Thyroid gland (tissue), 4 donors: ENCODE results near the gene C2CD3. TPM values are rescaled to one million over a fixed set of nuclear protein-coding genes. Genes with fewer than 3 reads are reported as not detected.

Experiments
- DNase-seq, 2 donors: peaks; one replicate each; pipeline ENCODE4 v3.0.0-alpha.2; 2019
- H3K27ac ChIP-seq, 3 donors: fragments of 200-600 bp; sonication (generic); 1 replicate in 2 of 3; 2 replicates in 1 of 3; pipeline ENCODE4 v1.5.1; 2016 to 2019; ENCODE audit warnings: mild to moderate bottlenecking in 1 of 3, moderate library complexity in 1 of 3
- H3K27me3 ChIP-seq: fragments of 200-600 bp; sonication (generic); one replicate; pipeline ENCODE4 v1.5.1; 2019
- H3K36me3 ChIP-seq, 2 donors: fragments of 200-600 bp; sonication (generic); one replicate each; pipeline ENCODE4 v1.5.1; 2016 to 2019
- H3K4me1 ChIP-seq, 2 donors: fragments of 200-600 bp; sonication (generic); one replicate each; pipeline ENCODE4 v1.5.1; 2017 to 2019
- H3K4me3 ChIP-seq, 3 donors: fragments of 200-600 bp; sonication (generic); replicated peaks in 1 of 3; 1 replicate in 2 of 3; 2 replicates in 1 of 3; pipeline ENCODE4 v1.5.1; 2016; ENCODE audit warnings: mild to moderate bottlenecking in 1 of 3
- H3K9me3 ChIP-seq: fragments of 200-600 bp; sonication (generic); one replicate; pipeline ENCODE4 v1.5.1; 2017
- POLR2A ChIP-seq, 2 donors: fragments of 450-650 bp; IDR thresholded peaks; one replicate each; pipeline ENCODE4 v1.6.1; 2017; ENCODE audit warnings: antibody characterized with exemption in 2 of 2, mild to moderate bottlenecking in 2 of 2, moderate library complexity in 1 of 2
- WGBS, 2 donors: methylation state at CpG; one replicate each; pipeline ENCODE4 v1.1.5; 2017; 5-methylcytosine and 5-hydroxymethylcytosine counted together
- intact Hi-C: fragments of 100-400 bp; cut with DNase I; formaldehyde crosslinking; loops from one replicate; pipeline ENCODE4 v1.15.1; 2023
- total RNA-seq, 4 donors: library from RNA; depleted of rRNA; stranded (reverse); fragments of >200 nt; gene quantifications; one replicate each; pipeline ENCODE4 v1.2.3, GENCODE V29; 2016
- TF ChIP-seq, protein P1 (sequence below), 6 experiments: fragments of 200-600 bp in 3 of 6; fragments of 450-650 bp in 3 of 6; sonication (generic) in 3 of 6; IDR thresholded peaks; one replicate each; pipeline ENCODE4 v1.5.1; 2016 to 2019; ENCODE audit warnings: antibody characterized with exemption in 6 of 6, mild to moderate bottlenecking in 2 of 6, inconsistent platforms in 1 of 6, moderate library complexity in 1 of 6

Gene C2CD3
- total RNA-seq, 4 donors from 2014 or later = 37.8 to 85.8 (median 40.7) TPM

DNA sequence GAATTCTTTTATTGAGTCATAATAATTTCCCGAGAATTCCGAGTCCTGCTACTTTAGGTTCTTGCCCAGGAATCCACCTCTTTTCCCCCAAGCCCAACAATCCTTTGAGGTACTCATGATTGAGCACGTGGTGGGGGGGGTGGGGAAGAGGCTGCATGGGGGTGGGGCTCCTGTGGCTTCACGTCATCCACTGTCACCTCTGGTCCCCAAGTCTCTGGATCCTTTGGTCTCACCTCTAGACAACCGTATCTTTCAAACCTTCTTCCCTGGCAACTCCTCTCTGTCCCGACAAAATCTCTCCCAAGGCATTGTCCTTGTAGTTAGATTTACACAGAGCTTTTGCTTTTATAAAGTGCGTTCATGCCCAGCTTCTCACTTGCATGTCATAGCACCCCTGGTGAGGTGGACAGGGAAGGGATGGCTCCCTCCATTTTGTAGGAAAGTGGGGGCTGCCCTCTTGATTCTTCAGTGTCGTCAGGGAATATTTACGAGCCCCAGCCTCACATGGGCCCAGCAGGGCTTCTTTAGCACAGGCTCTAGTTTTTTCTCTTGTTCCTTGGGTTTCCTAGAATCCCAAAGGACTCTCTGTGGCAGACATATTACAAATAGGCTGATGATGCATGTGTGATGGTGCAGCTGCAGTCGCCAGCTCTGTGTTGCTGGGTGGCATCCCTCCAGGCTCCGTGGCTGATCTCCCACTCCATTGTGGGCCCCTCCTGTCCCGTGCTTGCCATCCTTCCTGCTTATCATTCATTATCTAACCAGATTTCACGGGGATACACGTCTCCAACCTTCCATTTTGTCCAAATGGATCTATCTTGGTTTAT is 170.3 kb downstream of the C2CD3 start:
- Histone ChIP-seq H3K4me1 (peaks cover 0 to 4% of the 10 kb centered on the region in 2 donors), H3K9me3 (no peaks in the 10 kb centered on the region), H3K4me3 (no peak overlapping the region), H3K27ac (no peak overlapping the region), H3K36me3 (peaks cover 7 to 8% of the 10 kb centered on the region in 2 donors), H3K27me3 (no peaks in the 10 kb centered on the region)
- DNase-seq = no peak
- WGBS, 2 donors = 89 to 92% methylated on average over 14 of the region's 14 CpGs
- TF ChIP-seq, protein P1, sequence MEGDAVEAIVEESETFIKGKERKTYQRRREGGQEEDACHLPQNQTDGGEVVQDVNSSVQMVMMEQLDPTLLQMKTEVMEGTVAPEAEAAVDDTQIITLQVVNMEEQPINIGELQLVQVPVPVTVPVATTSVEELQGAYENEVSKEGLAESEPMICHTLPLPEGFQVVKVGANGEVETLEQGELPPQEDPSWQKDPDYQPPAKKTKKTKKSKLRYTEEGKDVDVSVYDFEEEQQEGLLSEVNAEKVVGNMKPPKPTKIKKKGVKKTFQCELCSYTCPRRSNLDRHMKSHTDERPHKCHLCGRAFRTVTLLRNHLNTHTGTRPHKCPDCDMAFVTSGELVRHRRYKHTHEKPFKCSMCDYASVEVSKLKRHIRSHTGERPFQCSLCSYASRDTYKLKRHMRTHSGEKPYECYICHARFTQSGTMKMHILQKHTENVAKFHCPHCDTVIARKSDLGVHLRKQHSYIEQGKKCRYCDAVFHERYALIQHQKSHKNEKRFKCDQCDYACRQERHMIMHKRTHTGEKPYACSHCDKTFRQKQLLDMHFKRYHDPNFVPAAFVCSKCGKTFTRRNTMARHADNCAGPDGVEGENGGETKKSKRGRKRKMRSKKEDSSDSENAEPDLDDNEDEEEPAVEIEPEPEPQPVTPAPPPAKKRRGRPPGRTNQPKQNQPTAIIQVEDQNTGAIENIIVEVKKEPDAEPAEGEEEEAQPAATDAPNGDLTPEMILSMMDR (IDR thresholded peaks at IDR 0.05) = no peak
- TF ChIP-seq POLR2A (IDR thresholded peaks at IDR 0.05) = no peak
- intact Hi-C loops = no loop called here

- no peak overlapping the region for H3K27ac ChIP-seq
- no peak overlapping the region for H3K4me3 ChIP-seq
- intact Hi-C loops = no loop called here
- TF ChIP-seq POLR2A (IDR thresholded peaks at IDR 0.05) = no peak
- TF ChIP-seq, protein P1 (IDR thresholded peaks at IDR 0.05) = no peak
- H3K27me3 ChIP-seq = no peaks in the 10 kb centered on the region
- 70 to 71% methylated on average over 8 of the region's 8 CpGs for WGBS, 2 donors
- peaks cover 7 to 8% of the 10 kb centered on the region in 2 donors for H3K36me3 ChIP-seq
- DNase-seq = peak; percentile 41 to 59
- no peaks in the 10 kb centered on the region for H3K4me1 ChIP-seq
- H3K9me3 ChIP-seq = no peaks in the 10 kb centered on the region
These were observed 171.1 kb downstream of the C2CD3 start for GRCh38 chr11:73999581-74000306.

DNA sequence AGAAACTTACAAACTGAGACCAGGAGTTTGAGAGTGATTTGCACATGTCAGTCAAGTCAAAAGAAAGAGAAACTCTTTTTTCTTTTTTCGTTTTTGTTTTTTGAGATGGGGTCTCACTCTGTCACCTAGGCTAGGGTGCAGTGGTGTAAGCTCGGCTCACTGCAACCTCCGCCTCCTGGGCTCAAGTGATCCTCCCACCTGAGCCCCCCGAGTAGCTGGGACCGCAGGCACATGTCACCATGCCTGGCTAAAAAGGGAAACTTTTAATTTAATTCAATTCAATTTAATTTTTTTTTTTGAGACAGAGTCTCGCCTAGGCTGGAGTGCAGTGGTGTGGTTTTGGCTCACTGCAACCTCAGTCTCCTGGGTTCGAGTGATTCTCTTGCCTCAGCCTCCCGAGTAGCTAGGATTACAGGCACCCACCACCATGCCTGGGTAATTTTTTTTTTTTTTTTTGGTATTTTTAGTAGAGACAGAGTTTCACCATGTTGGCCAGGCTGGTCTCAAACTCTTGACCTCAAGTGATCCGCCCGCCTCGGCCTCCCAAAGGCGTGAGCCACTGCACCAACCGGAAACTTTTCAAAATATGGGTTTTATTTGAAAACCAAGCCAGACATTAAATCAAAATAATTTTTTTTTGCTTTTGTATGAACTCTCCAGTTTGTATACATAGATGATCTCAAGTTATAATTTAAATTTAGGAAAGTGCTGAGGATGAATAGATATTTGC is 171.8 kb downstream of the C2CD3 start:
- TF ChIP-seq, protein P1 (IDR thresholded peaks at IDR 0.05) = no peak
- TF ChIP-seq POLR2A (IDR thresholded peaks at IDR 0.05) = no peak
- no peak overlapping the region for H3K27ac ChIP-seq
- peaks cover 7 to 8% of the 10 kb centered on the region in 2 donors for H3K36me3 ChIP-seq
- no peak for DNase-seq
- no peak overlapping the region for H3K4me3 ChIP-seq
- 88 to 96% methylated on average over 13 of the region's 13 CpGs for WGBS, 2 donors
- intact Hi-C loops = no loop called here
- no peaks in the 10 kb centered on the region for H3K4me1 ChIP-seq
- no peaks in the 10 kb centered on the region for H3K9me3 ChIP-seq
- H3K27me3 ChIP-seq = no peaks in the 10 kb centered on the region

DNA sequence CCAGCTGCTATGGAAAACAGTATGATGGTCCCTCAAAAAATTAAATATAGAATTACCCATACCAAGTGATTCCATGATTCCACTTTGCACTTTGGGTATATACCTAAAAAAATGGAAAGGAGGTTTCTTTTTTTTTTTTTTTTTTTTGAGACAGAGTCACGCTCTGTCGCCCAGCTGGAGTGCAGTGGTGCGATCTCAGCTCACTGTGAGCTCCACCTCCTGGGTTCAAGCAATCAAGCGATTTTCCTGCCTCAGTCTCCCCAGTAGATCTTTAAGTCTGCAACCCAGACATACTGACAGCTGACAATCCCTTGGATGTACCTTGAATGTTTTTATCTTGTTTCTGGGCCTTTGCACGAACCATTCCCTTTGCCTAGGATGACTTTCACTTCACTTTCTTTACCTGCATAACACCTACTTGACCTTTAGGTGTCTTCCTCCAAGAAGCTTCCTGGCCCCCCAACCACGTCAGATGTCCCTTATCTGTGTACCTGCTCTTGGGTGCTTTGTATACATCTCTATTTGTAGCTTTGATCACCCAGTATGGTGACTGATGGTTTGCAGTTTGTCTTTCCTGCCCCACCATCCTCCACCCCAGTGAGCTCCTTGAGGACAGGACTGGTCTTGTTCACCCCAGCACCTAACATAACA is 173.6 kb downstream of the C2CD3 start:
- no peak overlapping the region for H3K4me3 ChIP-seq
- WGBS, 2 donors = 72 to 82% methylated on average over 6 of the region's 6 CpGs
- H3K27me3 ChIP-seq = no peaks in the 10 kb centered on the region
- H3K4me1 ChIP-seq = no peaks in the 10 kb centered on the region
- no peak overlapping the region for H3K27ac ChIP-seq
- TF ChIP-seq, protein P1 (IDR thresholded peaks at IDR 0.05) = no peak
- no peak for TF ChIP-seq POLR2A (IDR thresholded peaks at IDR 0.05)
- intact Hi-C loops = no loop called here
- no peaks in the 10 kb centered on the region for H3K36me3 ChIP-seq
- H3K9me3 ChIP-seq = no peaks in the 10 kb centered on the region
- no peak for DNase-seq
